ENCODE measurements around the gene SUCLG2. TPM values are rescaled to one million over a fixed set of nuclear protein-coding genes. Genes with fewer than 3 reads are reported as not detected.

SUCLG2 gene
- 100 to 1,000 TPM in 2 of 9 donors, 10 to 100 TPM in 7; 64.0 to 119 (median 83.9) TPM for total RNA-seq
- 10 to 100 TPM; 41.6 to 70.6 TPM for polyA plus RNA-seq
- long read RNA-seq, donor 1, transcript SUCLG2-201 (11 exons, 2,352 nt) = major isoform, 188 of 207 reads
- long read RNA-seq, donor 1, partial matches to known transcripts = 13 of 207 reads
- long read RNA-seq, donor 1, other reads (novel, unspliced or antisense) = 6 of 207 reads
- long read RNA-seq, donor 2, transcript SUCLG2-201 (11 exons, 2,352 nt) = major isoform, 772 of 857 reads
- long read RNA-seq, donor 2, partial matches to known transcripts = 42 of 857 reads
- long read RNA-seq, donor 2, other reads (novel, unspliced or antisense) = 41 of 857 reads
- long read RNA-seq, donor 3, transcript SUCLG2-201 (11 exons, 2,352 nt) = major isoform, 136 of 149 reads
- long read RNA-seq, donor 3, partial matches to known transcripts = 9 of 149 reads
- long read RNA-seq, donor 3, other reads (novel, unspliced or antisense) = 4 of 149 reads

- peak; percentile 94 to 96 (median 95) for DNase-seq
- H3K27ac ChIP-seq = peak within 1 kb of the TSS; percentile 91 to 98 (median 96)
- peak in 1 of 2 donors; percentile 80 for TF ChIP-seq POLR2A (IDR thresholded peaks at IDR 0.05)
- TF ChIP-seq CTCF (IDR thresholded peaks at IDR 0.05) = no peak
- 0 to 1% (median 1%) methylated on average over 34 to 66 of the region's 66 CpGs for WGBS, 4 donors
- no peaks in the 10 kb centered on the region for H3K9me3 ChIP-seq
- H3K27me3 ChIP-seq = no peaks in the 10 kb centered on the region
- peak; percentile 98 to 99 (median 99) for ATAC-seq
- intact Hi-C loops (cut with DNase I) = loop anchor here in 3 of 10 donors (5.0 to 10.0 kb wide), 4 partner anchors 239 to 659 kb away; partner anchors contain the start of gene KBTBD8 (in 1 of the 3)
- no peaks in the 10 kb centered on the region for H3K36me3 ChIP-seq
- H3K4me3 ChIP-seq = peak within 1 kb of the TSS; percentile 70 to 97 (median 88)
- peaks cover 0 to 34% (median 12%) of the 10 kb centered on the region in 12 donors for H3K4me1 ChIP-seq
Measured at GRCh38 chr3:67654099-67654843, at the start of gene SUCLG2. Gene SUCLG2 (minus strand): TSS chr3:67654612. CDS start chr3:67654586, 26 bp downstream.

- H3K27ac ChIP-seq = no peak overlapping the region
- DNase-seq (no peak), ATAC-seq (no peak)
- 90 to 94% (median 93%) methylated on average over 4 of the region's 4 CpGs for WGBS, 4 donors
- no peak overlapping the region for H3K4me3 ChIP-seq
- intact Hi-C loops (cut with DNase I) = no loop called here
- H3K9me3 ChIP-seq = no peaks in the 10 kb centered on the region
- H3K4me1 ChIP-seq = no peaks in the 10 kb centered on the region
- no peaks in the 10 kb centered on the region for H3K36me3 ChIP-seq
- TF ChIP-seq POLR2A (IDR thresholded peaks at IDR 0.05) = no peak
- TF ChIP-seq CTCF (IDR thresholded peaks at IDR 0.05) = no peak
- H3K27me3 ChIP-seq = no peaks in the 10 kb centered on the region
Measured at GRCh38 chr3:67700596-67700995, 46.2 kb upstream of the SUCLG2 start.

GRCh38 chr3:67699882-67700281 is 45.5 kb upstream of the SUCLG2 start:
- Histone ChIP-seq H3K9me3 (no peaks in the 10 kb centered on the region), H3K36me3 (no peaks in the 10 kb centered on the region), H3K27ac (no peak overlapping the region), H3K4me1 (no peaks in the 10 kb centered on the region), H3K4me3 (no peak overlapping the region), H3K27me3 (no peaks in the 10 kb centered on the region)
- 92 to 96% (median 95%) methylated on average over 5 of the region's 5 CpGs for WGBS, 4 donors
- no peak for DNase-seq
- intact Hi-C loops (cut with DNase I) = no loop called here
- TF ChIP-seq CTCF (IDR thresholded peaks at IDR 0.05) = no peak
- TF ChIP-seq POLR2A (IDR thresholded peaks at IDR 0.05) = no peak
- ATAC-seq = no peak

- Histone ChIP-seq H3K9me3 (no peaks in the 10 kb centered on the region), H3K4me1 (no peaks in the 10 kb centered on the region), H3K27me3 (no peaks in the 10 kb centered on the region), H3K36me3 (no peaks in the 10 kb centered on the region), H3K27ac (no peak overlapping the region), H3K4me3 (no peak overlapping the region)
- 46 to 69% (median 56%) methylated on average over 4 of the region's 4 CpGs for WGBS, 4 donors
- TF ChIP-seq POLR2A (IDR thresholded peaks at IDR 0.05) (no peak), CTCF (IDR thresholded peaks at IDR 0.05) (no peak)
- intact Hi-C loops (cut with DNase I) = no loop called here
- ATAC-seq (no peak), DNase-seq (no peak)
Measured at GRCh38 chr3:67692621-67693020, 38.2 kb upstream of the SUCLG2 start.
